GM12878 (cell line): ENCODE data around the gene CSF3R.

Experiments
- CEBPB ChIP-seq, 2 experiments: fragments of 150-350 bp in 1 of 2; IDR thresholded peaks; 2 replicates each; pipeline ENCODE4 v1.6.1; 2012 to 2014; ENCODE audit warnings: low read depth in 2 of 2, low read length in 2 of 2, borderline replicate concordance in 1 of 2, inconsistent platforms in 1 of 2
- CTCF ChIP-seq, 3 experiments: IDR thresholded peaks in 2 of 3; conservative IDR thresholded peaks in 1 of 3; 2 replicates each; pipeline ENCODE4 v1.5.1; 2011; ENCODE audit warnings: low read depth in 3 of 3, low read length in 3 of 3, mild to moderate bottlenecking in 3 of 3, control low read depth in 2 of 3, moderate library complexity in 2 of 3, inconsistent platforms in 1 of 3, mixed read lengths in 1 of 3; ENCODE audit not compliant: control insufficient read depth in 2 of 3, insufficient read depth in 1 of 3; ENCODE audit errors: extremely low read depth in 1 of 3
- GABPA ChIP-seq: IDR thresholded peaks from 2 replicates; pipeline ENCODE4 v1.6.1; 2014; ENCODE audit warnings: antibody characterized with exemption, low read depth, mild to moderate bottlenecking, inconsistent platforms
- NFIC ChIP-seq: IDR thresholded peaks from 2 replicates; pipeline ENCODE4 v1.6.1; 2012; ENCODE audit warnings: low read depth, mild to moderate bottlenecking, inconsistent platforms, low read length, moderate library complexity
- PBX3 ChIP-seq: IDR thresholded peaks from 2 replicates; pipeline ENCODE4 v1.6.1; 2011; ENCODE audit warnings: mild to moderate bottlenecking, low read depth, low read length, moderate library complexity; ENCODE audit not compliant: insufficient replicate concordance
- RCOR1 ChIP-seq: conservative IDR thresholded peaks from 2 replicates; pipeline ENCODE4 v1.6.1; 2012; ENCODE audit warnings: low read depth, low read length, improper control_type of control experiment
- SIN3A ChIP-seq: IDR thresholded peaks from 2 replicates; pipeline ENCODE4 v1.6.1; 2012; ENCODE audit warnings: low read depth, low read length, improper control_type of control experiment
- SPI1 ChIP-seq: IDR thresholded peaks from 2 replicates; pipeline ENCODE4 v1.6.1; 2011; ENCODE audit warnings: low read depth, mild to moderate bottlenecking, low read length, moderate library complexity, borderline replicate concordance; ENCODE audit not compliant: insufficient read depth
- SRF ChIP-seq, 2 experiments: IDR thresholded peaks; 2 replicates each; pipeline ENCODE4 v1.6.1; 2011; ENCODE audit warnings: low read depth in 2 of 2, low read length in 2 of 2, mild to moderate bottlenecking in 1 of 2, moderate library complexity in 1 of 2
- TCF7 ChIP-seq: IDR thresholded peaks from 2 replicates; pipeline ENCODE4 v1.6.1; 2014; ENCODE audit warnings: antibody characterized with exemption, borderline replicate concordance
- WRNIP1 ChIP-seq: IDR thresholded peaks from 2 replicates; pipeline ENCODE4 v1.6.1; 2011; ENCODE audit warnings: low read depth, low read length, improper control_type of control experiment, borderline replicate concordance
- ZNF274 ChIP-seq: IDR thresholded peaks from one replicate; pipeline ENCODE4 v1.8.0; 2011; ENCODE audit not compliant: insufficient read length, insufficient read depth
- TF ChIP-seq, protein P1 (sequence below): IDR thresholded peaks from 2 replicates; pipeline ENCODE4 v1.6.1; 2012; ENCODE audit warnings: mild to moderate bottlenecking, low read depth, low read length

- TF ChIP-seq NFIC: no peak
- TF ChIP-seq PBX3: no peak
- TF ChIP-seq SRF (IDR thresholded peaks at IDR 0.05; ENCODE audit: low read depth in 2 of 2, low read length in 2 of 2): no peak
- no peak for TF ChIP-seq CTCF (IDR thresholded peaks at IDR 0.05 in 2 of 3, conservative IDR thresholded peaks at IDR 0.05 in 1 of 3; ENCODE audit: control insufficient read depth in 2 of 3, extremely low read depth in 1 of 3, insufficient read depth in 1 of 3, low read depth in 3 of 3, low read length in 3 of 3)
- no peak for TF ChIP-seq ZNF274
- no peak for TF ChIP-seq TCF7
- TF ChIP-seq SPI1: no peak
- TF ChIP-seq WRNIP1: no peak
- TF ChIP-seq, protein P1, sequence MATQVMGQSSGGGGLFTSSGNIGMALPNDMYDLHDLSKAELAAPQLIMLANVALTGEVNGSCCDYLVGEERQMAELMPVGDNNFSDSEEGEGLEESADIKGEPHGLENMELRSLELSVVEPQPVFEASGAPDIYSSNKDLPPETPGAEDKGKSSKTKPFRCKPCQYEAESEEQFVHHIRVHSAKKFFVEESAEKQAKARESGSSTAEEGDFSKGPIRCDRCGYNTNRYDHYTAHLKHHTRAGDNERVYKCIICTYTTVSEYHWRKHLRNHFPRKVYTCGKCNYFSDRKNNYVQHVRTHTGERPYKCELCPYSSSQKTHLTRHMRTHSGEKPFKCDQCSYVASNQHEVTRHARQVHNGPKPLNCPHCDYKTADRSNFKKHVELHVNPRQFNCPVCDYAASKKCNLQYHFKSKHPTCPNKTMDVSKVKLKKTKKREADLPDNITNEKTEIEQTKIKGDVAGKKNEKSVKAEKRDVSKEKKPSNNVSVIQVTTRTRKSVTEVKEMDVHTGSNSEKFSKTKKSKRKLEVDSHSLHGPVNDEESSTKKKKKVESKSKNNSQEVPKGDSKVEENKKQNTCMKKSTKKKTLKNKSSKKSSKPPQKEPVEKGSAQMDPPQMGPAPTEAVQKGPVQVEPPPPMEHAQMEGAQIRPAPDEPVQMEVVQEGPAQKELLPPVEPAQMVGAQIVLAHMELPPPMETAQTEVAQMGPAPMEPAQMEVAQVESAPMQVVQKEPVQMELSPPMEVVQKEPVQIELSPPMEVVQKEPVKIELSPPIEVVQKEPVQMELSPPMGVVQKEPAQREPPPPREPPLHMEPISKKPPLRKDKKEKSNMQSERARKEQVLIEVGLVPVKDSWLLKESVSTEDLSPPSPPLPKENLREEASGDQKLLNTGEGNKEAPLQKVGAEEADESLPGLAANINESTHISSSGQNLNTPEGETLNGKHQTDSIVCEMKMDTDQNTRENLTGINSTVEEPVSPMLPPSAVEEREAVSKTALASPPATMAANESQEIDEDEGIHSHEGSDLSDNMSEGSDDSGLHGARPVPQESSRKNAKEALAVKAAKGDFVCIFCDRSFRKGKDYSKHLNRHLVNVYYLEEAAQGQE: no peak
- TF ChIP-seq GABPA: no peak
- TF ChIP-seq RCOR1: no peak
- no peak for TF ChIP-seq SIN3A
- no peak for TF ChIP-seq CEBPB (IDR thresholded peaks at IDR 0.05; ENCODE audit: borderline replicate concordance in 1 of 2, low read depth in 2 of 2, low read length in 2 of 2)
Observed at GRCh38 chr1:36528361-36529349, 45.9 kb upstream of the CSF3R start.
